Raji (cell line): ENCODE measurements around the gene MPP2.

Source experiments
- POLR2A ChIP-seq: IDR thresholded peaks from 2 replicates; pipeline ENCODE4 v1.6.1; 2011; ENCODE audit warnings: low read depth, low read length, control low read depth; ENCODE audit not compliant: insufficient read depth

Gene MPP2

DNA sequence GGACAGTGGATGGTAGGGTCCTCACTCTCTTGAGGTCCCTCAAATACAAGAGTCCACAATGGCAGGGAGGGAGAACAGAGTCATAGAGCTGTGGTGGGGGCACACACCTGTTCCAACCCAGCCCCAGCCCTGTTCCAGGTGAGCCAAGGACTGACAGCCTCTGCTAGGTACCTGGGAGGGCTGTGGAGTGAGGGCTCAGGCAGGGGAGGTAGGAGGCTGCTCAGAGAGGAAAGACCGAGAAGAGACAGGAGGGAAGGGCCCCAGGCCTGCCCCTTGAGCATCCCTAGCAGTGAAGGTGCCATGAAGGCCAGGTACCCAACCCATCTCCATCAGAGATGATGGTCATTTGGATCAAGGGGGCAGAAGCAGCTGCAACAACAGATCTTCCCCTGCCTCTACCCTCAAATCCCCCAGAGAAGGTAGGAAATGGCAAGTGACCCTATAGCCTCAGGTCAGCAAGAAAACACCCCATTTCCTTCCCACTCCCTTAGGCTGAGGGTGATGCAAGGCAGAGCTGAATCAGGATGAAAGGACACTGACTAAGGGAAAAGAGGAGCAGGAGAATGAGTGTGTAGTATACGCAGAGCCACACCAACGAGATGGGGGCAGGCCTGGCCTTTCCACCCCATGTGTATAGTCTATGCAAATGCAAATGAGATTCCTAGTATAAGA is 31.7 kb downstream of the MPP2 start:
- no peak for TF ChIP-seq POLR2A

DNA sequence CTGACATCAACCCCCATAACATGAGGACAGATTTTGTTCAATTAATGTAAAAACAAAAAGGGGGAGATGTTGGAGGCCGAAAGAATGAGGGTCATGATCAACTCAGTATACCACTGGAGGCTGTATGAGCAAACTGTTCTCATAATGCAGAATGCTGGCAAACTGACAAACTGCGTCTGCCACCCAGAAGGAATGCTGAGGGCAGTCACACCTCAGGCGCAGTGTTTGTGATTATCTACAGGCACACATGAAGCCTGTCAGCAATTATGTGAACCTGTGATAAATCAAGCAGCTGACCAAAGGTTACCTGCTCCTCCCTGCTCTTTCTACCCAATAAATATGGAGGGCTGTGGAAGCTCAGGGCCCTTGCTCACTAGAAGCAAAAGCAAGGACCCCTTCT is 33.0 kb downstream of the MPP2 start:
- TF ChIP-seq POLR2A, result no peak

DNA sequence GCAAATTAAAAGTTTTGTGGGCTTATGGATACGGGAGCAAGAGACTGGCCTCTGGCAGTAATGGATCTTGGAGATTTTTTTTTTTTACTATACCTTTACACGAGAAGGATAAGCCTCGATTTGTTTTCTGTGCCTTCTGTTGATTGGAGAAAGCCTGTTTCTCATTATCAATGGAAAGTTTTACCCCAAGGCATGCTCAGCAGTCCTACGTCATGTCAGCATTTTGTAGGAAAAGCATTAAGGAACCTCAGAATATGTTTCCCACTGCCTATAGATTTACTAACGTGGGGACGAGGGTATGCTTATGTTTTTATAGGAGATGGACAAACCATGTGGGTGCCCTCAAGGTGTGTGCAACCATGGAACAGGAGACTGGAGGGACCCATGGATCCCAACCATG is 33.5 kb downstream of the MPP2 start:
- no peak for TF ChIP-seq POLR2A

GRCh38 chr17:43873091-43873490 is 34.2 kb downstream of the MPP2 start:
- TF ChIP-seq POLR2A, result no peak

DNA sequence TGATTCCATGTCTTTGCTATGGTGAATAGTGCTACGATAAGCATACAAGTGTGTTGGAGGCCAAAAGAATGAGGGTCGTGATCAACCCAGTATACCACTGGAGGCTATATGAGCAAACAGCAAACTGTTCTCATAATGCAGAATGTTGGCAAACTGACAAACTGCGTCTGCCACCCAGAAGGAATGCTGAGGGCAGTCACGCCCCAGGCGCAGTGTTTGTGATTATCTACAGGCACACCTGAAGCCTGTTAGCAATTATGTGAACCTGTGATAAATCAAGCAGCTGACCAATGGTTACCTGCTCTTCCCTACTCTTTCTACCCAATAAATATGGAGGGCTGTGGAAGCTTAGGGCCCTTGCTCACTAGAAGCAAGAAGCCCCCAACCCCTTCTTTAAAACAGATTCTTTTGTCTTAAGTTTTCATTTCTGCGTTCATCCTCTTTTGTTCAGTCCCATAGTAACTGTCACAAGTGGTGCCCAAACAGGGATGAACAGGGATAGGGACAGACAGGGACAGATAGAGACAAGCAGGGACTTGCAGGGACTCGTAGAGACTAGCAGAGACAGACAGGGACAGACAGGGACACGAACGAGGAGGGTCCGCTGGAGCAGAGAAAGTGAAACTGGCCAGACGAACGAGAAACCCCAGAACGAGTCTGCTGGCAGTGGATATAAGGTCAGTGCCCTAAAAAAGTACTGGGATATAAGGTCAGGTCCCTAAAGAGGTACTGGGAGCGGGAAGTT is 35.2 kb downstream of the MPP2 start:
- TF ChIP-seq POLR2A, result no peak

GRCh38 chr17:43868226-43868994 is 38.9 kb downstream of the MPP2 start:
- TF ChIP-seq POLR2A, result no peak

GRCh38 chr17:43864161-43864984 is 43.0 kb downstream of the MPP2 start:
- no peak for TF ChIP-seq POLR2A

- TF ChIP-seq POLR2A, result no peak
These were observed 45.4 kb downstream of the MPP2 start for GRCh38 chr17:43861960-43862359.

- no peak for TF ChIP-seq POLR2A
These were observed 46.3 kb downstream of the MPP2 start for GRCh38 chr17:43860927-43861622.

- TF ChIP-seq POLR2A, result no peak
These were observed 47.1 kb downstream of the MPP2 start for GRCh38 chr17:43860077-43860725.

DNA sequence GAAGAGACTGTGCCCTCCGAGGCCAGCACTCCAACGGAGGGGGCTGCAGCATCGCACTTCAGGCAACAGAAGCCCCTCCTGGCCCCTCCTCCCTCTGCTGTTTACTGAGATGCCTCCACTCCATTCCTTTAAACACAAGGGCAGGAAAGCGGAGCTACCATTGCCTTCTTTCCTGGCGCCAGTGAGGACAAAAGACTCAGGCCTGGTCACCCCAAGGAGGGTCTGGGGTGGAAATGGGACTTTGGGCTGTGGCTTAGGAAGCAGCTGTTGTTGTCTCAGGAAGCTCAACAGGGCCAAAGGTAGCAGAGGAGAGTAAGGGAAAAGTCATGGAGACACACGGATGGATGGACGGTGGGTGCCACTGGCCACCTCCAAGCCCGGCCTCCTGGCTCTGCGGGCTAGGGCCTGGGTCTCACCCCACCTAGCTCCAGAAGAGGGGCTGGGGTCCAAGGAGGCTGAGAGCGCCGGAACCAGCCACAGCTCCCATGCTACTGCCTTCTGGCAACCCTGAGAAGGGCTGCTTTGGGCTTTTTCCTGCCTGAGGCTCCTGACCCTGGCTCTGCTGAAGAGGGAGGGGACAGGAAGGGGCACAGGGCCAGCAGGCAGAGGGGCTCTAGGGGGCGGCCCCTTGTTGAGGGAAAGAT is 49.3 kb downstream of the MPP2 start:
- TF ChIP-seq POLR2A, result no peak

GRCh38 chr17:43857141-43857540 is 50.2 kb downstream of the MPP2 start:
- TF ChIP-seq POLR2A, result no peak

DNA sequence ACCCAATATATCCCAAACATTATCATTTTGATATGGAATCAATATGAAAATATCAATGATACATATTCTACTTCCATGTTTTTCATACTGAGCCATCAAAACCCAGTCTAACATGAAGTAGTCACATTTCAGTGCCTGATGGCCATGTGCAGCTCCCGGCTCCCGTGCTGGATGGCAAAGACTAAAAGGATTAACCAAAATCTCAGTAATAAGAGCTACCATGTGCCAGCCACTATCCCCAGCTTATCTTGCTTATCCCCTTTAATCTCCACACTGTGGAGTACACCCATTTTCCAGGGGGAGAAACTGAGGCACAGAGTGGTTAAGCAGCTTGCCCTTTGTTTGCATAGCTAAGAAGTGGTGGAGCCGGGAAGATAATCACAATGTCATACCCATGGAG is 51.2 kb downstream of the MPP2 start:
- no peak for TF ChIP-seq POLR2A

DNA sequence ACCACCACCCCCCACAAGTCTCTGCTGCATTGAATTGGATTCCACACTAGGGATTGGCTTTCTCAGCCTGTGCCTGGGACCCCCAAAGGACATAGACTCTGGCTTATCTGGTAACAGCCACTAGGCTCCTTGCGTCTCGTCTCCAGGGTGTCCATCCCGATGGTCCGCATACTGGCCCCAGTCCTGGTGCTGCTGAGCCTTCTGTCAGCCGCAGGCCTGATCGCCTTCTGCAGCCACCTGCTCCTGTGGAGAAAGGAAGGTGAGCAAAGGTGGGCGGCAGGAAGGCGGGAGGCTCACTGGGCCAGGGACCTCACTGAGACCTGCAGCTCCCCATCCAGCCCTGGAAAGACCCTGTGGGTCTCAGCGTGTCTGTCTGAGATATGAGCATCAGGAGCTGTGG is 52.3 kb downstream of the MPP2 start:
- TF ChIP-seq POLR2A, result no peak

GRCh38 chr17:43854498-43854897 is 52.8 kb downstream of the MPP2 start:
- TF ChIP-seq POLR2A, result no peak
